NCI-H1417 (cell line): ENCODE data around the gene SNRPF.
"Not testable (repeated sequence)": the region's sequence is repeated elsewhere in the genome, so short reads cannot be mapped to it uniquely, and the experiment has no call there.

Experiments used
- DNase-seq, 3 experiments: peaks; one replicate each; lab custom pipeline; 2025; lab: John Stamatoyannopoulos, UW

SNRPF gene

DNA sequence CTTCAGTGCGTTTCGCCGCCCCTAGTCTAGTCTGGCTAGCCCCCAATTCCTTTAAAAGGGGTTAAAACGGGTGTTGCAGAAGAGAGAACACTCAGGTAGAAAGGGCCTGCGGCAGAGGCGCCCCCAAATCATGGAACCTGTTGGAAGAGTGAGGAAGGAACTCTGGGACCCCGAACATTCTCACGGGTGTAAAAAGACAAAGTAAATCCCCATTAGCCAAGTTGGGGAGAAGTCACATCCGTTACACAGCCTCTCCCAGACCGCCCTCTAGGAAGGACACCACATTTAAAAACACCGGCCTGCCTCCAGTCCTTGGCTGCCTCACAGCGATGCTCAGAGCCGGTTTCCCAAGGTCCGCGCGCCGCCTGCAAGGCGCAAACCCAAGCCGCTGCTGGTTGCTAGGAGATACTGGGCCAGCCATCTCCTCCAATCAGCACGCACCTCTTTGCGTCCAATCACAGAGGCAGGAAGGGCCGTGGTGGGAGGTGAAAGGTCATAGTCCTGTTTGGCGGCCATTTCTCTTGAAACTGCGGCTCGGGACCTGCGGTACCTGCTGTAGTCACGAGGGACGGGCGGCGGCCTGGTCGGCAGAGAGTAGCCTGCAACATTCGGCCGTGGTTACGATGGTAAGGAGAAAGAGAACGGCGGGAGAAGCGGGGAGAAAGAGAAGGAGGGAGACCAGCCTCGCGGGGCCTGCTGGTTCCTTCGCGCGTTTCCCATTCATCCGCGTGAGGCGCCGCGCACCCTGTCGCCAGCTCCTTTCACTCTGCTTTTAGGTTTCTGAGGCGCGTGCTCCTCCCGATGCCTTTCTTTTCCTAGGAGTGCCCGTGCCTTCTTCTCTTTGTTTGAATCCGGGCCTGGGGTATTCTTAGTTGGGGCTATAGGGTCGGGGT, at the start of gene SNRPF:
Gene SNRPF, plus strand, starts transcription at position 502 of the 893 bp plus-strand sequence. Its CDS starts 122 bp downstream, at position 624.
- peak; percentile 97 to 99 (median 99) for DNase-seq

DNA sequence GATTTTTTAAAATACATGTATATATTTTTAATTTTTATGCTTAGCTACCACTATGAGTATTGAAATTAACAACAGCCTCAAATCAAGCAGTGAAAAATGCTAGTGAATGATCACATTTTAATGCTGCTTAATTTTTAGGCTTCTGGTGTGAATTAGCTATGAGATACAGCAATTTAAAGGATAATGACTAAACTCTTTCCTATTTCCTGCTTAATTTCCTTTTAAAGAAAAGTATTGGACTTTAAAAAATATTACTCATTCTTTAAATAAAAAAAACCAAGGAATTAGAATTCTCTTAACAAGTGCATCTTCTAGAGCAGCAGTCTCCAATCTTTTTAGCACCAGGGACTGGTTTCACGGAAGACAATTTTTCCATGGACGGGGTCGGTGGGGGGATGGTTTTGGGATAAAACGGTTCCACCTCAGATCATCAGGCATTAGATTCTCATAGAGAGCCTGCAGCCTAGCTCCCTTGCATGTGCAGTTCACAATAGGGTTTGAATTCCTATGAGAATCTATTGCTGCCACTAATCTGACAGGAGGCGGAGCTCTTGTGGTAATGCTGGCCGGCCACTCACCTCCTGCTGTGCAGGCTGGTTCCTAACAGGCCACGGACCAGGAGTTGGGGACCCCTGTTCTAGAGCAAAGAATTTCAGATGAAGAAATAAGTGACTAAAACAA, 49.6 kb upstream of the SNRPF start:
- DNase-seq: no peak

DNA sequence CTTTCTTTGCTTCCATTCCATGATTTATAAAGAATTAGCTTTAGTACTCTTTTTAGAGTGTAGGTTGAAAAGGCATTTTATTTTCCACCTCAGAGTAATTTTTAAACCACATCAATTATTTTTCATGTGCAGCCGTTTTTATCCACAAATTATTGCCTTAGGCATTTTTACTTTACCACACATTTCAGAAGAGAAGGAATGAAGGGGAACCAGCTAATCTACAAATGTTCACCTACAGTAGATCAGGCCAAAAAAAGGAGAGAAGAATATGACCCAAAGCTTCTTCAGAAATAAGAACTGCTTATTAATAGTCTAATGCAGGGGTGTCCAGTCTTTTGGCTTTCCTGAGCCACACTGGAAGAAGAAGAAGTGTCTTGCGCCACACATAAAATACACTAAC, 48.3 kb upstream of the SNRPF start:
- DNase-seq: no peak

DNA sequence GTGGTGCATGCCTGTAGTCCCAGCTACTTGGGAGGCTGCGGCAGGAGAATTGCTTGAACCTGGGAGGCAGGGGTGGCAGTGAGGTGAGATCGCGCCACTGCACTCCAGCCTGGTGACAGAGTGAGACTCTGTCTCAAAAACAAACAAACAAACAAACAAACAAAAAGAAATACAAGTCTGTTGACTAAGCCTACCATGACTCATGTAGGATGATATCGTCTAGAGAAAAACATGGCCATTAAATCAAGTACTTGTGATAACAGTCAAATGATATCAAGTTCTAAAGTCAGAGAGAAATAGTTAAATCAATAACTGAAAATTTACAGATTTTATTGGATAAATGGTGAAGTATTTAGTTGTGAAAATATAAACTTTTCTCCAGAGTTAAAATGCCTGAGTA, 46.6 kb upstream of the SNRPF start:
- not testable (repeated sequence) for DNase-seq

DNA sequence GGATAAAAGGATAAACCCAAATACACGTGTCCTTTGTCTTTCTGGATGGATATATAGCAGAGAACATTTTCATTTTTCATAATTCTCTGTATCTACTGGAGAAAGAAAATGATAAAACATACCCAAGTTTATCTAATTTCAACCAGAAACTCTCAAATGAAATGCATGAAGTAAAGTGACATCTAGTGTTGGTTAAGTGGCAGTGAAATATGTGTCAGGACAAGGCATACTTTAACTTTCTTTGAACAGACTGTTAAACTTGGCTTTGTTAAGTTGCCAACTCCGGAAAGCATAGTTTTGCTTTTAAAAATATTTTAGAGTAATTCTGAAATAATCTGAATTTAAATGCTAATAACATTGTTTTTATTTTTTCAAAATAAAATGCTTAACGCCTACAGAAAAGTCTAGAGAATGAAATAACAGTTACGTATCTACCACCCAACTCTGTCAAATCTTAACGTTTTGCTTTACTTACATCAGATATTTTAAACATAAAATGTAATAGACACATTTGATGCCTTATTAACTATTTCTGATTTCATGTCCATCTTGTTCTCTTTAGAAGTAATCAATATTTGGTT, 43.0 kb upstream of the SNRPF start:
- peak in 2 of 3 experiments; percentile 32 to 51 for DNase-seq

DNA sequence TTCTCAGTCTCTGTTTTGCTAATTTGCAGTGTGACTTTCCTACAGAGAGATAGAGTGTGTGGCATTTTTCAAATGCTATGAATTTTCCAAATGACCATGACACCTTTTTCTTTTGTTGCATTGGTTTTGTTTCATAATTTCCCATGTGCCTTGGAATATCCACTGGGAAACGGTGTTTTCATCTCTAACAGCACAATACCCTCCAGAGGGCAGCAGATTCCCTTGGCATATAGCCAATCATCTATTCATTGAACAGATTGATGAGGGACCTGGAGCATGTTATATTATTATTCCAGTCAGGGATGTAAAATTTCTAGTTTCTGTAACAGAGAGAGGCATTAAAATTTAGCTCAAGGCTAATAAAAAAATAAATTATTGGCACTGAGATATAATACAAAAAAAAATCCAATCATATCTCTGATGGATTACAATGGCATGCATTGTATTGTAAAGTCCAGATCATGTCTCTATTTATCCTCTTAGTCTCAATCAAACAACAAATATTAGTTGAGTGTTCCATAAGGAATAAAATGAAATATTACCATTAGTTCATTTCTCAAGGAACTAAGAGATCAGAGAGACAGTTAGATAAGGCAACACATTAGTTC, 38.6 kb upstream of the SNRPF start:
- peak; percentile 49 to 88 (median 66) for DNase-seq

DNA sequence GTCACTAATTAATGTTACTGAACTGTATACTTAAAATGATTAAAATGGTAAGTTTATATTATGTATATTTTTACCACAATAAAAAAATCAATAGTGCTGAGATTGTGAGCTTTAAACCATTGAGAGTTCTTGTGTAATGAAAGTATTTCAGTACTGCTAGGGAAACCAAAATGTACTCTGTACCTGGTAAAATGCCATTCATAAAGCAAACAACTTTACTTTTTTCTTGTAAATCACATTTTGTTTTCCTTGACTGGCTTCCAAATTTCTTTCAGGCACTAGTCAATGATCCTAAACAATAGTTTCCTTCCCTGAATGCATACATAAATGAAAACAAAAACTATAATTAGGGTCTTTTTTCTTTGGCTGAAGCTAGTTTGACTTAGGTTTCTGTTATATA, 29.4 kb upstream of the SNRPF start:
- DNase-seq: no peak

DNA sequence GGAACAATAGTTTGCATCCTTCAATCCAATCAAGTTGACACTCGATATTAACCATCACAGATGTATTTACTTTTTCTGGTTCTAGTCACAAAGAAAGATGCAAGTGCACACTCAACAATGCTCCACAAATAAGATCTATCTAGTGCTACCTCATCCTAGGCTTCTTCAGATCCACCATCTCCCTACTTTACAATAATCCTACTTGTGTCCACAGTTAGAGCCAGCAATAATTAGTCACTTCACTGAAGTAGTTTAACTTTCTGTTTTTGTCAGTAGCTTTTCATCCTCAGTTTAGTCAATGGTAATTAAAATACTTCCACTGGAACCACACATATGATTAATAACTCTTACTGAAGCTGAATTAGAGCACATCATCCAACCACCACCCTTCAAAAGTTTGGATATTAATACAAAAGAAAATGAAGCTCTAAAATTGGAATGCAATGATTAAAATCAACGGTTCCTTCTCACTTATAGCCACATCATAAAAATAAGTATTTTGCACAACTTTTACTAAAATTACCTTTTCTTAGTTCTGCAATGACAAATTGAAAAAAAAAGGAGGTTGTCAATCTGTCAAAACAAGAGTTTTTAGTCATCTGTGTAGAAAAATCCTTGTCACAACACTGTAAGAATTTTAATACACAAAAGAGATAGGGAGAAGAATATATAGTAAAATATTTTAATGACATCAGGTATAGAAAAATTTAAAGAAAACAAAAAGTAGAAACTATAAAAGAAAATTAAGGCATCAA, 28.2 kb upstream of the SNRPF start:
- no peak for DNase-seq

DNA sequence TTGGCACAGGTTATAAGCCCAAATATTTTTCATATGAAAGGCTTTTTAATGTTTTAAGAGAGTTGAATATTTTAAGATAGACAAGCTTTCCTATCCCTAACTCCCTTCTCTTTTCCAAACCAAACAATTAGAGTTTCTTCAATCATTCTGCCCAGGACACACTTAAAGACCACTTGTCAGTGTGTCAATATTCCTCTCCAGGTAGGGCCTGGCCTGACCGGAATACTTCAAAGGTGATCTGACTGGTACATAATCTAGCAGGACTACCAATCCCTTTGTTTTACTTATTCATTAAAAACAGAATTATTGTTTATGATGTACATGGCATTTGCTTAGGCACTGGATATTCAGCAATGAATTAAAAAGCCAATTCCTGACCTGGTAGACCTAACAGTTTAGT, 24.2 kb upstream of the SNRPF start:
- no peak for DNase-seq

DNA sequence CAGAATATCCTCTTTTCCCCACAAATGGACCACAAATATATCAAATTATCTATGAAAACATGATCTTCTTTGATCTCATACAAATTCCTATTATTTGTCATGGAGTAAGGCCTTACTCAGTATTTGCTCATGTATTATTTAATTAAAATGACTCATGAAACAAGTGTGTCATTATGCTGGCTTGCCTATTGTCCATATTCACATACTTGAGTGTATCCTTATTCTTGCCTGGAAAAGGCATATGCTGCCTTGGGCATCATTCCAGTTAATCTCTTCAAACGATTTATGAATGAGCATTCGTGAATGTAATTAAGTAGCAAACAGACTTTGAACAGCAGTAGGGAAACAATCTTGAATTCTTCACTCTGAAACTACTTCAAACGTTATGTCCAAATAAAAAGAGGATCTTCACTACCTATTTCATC, 22.6 kb upstream of the SNRPF start:
- peak; percentile 22 to 82 (median 24) for DNase-seq

DNA sequence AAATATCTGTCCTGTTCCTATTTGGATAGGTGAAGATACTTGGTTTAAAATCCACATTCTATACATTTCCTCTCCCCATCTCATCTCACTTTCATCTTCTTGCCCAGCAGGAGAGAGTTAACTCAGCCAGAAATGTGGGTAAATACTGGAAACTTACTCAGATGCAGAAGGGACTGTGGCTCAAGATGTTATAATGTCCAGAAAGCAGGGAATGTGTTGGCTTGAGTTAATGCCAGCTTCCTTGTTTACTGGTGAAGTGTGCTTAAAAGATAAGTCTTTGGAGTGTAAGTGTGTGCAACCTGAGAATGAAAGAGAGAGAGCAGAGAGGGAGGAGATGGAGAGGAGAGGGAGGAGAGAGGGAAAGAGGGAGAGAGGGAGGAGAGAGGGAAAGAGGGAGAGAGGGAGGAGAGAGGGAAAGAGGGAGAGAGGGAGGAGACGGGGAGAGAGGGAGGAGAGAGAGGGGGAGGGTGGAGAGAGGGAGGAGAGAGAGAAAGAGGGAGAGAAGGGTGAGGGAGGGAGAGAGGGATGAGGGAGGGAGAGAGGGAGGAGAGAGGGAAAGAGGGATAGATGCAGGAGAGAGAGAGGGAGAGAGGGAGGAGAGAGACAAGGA, 22.0 kb upstream of the SNRPF start:
- DNase-seq: no peak

DNA sequence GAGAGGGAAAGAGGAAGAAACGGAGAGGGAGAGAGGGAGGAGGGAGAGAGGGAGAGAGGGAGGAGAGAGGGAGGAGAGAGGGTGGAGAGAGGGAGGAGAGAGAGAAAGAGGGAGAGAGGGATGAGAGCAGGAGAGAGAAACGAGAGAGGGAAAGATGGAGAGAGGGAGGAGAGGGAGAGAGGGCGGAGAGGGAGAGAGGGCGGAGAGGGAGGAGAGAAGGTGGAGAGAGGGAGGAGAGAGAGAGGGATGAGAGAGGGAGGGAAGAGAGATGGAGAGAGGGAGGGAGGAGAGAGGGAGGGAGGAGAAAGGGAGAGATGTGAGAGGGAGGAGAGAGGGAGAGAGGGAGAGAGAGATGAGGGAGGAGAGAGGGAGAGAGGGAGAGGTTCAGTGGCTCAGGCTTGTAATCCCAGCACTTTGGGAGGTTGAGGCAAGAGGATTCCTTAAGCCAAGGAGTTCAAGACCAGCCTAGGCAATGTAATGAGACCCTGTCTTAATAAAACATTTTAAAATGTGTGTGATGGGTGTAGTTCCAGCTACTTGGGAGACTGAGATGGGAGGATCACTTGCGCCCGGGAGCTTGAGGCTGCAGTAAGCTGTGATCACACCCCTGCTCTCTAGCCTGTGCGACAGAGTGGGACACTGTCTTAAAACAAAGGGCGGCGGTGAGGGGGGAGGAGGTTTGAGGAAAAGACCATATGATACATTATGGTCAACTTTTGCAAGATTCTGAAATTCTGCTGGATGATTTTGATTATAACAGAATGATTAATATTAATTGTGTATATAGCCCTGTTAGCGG, 21.3 kb upstream of the SNRPF start:
- DNase-seq: no peak

DNA sequence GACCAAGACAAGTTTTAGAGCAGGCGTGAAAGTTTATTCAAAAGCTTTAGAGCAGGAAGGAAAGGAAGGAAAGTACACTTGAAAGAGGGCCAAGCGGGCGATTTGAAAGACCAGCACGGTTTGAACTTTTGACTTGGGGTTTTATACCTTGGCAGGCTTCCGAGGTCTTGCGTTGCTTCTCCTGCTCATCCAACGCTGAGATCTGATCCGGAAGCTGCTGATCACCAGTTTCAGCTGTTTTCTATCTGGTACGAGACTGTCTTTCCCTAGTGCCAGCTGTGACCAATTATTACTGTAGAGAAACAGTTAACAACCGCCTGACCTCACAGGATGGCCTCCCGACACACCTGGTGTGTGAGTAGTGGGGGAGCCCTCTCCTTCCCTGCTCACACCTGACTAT, 20.6 kb upstream of the SNRPF start:
- peak in 2 of 3 experiments; percentile 47 to 77 for DNase-seq

DNA sequence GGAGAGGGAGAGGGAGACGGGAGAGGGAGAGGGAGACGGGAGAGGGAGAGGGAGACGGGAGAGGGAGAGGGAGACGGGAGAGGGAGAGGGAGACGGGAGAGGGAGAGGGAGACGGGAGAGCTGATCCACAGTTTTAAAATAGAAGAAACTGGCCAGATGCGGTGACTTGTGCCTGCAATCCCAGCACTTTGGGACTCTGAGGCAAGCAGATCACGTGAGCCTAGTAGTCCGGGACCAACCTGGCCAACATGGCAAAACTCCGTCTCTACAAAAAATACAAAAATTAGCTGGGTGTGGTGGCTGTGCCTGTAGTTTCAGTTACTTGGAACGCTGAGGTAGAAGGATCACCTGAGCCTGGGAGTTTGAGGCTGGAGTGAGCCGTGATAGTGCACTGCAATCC, 16.3 kb upstream of the SNRPF start:
- DNase-seq: not testable (repeated sequence)

DNA sequence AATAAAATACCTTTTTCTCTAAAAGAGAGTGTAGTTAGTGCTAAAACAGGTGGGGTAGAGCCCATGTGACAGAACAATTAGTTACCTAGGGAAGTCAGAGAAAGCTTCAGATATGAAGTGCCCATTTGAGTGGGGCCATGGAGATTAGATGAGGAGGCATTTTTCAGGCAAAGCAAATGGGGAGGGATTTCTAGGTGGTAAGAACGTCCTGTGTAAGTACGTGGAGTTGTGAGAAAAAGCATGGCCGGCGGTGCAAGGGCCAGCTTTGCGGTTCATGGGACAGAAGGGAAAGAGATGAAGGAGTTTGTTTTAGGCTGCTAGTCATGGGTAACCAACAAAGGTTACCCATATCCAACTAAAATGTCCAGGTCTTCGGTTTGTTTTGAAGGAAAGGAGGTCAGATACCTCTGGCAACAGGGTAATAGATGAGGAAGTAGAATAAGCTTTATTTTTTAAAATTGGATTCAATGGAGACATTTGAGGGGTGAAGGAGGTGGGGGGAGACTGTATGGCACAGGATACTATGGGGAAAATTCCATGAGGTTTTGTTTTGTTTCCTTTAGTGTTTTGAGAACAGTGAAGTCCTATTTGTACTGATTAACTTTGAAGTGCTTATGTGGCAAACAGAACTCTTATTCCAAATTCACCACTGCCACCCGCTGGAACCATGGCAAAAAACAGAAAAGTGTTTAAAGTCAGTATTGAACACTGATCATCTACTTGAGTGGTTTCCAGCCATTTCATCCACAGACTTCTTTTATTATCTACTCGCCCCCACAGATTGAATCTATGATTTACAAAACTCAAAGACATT, 10.0 kb upstream of the SNRPF start:
- DNase-seq: peak; percentile 17 to 71 (median 50)

DNA sequence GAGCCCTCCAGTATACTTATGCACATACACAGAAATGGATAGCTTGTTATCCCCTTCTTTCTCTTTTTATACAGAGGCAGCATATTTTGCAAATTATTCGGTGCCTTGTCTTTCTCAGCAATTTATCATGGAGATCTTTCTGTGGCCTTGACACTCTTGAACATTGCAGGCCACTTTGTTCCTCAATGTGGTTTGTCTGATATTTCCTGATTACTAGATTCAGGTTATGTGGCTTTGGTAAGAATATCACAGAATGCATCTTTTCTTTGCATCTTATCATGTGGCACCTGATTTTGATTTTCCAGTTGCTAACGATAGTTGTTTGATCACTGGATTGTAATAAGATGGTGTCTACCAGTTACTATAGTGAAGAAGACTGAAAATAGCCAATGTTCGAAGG, 7.1 kb upstream of the SNRPF start:
- no peak for DNase-seq

DNA sequence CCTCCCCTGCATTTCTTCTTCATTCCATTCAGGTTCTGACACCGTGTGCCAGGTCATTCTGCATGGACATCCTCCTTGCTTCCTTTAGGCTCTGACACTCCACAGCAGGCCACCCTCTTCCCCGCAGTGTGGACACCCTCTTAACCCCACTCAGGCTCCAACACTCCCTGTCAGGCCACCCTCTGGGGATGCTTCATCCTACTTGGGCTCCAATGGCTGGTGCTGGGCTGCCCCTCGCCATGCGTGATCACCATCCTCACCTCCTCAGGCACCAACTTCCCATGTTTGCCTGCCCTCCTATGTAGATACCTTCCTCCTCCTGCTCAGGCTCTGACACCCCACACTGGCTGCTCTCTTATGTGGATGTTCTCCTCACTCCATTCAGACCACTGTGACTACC, 6.6 kb upstream of the SNRPF start:
- DNase-seq: no peak

DNA sequence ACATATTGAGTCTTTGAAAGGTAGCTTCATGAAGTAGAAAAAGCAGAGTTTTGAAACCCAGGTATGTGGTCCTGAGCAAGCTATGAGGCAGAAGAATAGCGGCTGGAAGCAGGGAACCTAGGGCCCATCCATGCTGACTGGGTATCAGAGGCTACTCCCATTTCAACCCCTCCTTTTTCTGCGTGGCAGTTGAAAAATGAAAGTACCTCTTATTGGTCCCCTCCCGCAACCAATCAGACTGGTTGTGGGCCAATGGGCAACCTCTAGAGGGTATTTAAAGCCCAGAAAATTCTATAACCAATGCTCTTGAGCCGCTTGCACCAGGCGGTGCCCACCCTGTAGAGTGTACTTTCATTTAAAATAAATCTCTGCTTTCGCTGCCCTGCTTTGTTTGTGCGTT, 1.6 kb upstream of the SNRPF start:
- no peak for DNase-seq

DNA sequence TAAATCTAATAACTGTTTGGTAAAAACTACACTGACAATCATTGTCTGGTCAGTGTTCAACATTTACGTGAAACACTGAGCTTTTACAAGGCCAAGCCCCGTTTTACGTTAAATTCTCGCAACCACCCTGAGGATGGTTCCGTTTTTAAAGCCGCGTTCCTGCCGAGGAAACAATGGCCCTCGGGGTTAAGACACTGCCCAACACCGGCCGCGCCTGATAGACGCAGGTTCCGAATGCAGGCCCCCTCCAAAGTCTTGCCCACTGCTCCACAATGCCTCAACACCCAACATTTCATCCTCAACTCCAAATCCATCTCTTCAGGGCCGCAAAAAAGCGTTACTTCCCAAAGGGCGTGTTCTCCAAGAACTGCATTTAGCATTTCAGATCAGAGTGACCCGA, 953 bp upstream of the SNRPF start:
- DNase-seq: no peak
